GM12892 (cell line): ENCODE results near the gene KLRB1.
"Not testable (repeated sequence)": the region's sequence is repeated elsewhere in the genome, so short reads cannot be mapped to it uniquely, and the experiment has no call there.

Experiments used
- DNase-seq: peaks from one replicate; pipeline ENCODE4 v3.0.0; 2011; ENCODE audit not compliant: insufficient read length
- FAIRE-seq: peaks from 2 replicates; lab custom pipeline; 2011; peaks lifted over from hg19 to GRCh38; lab: Jason Lieb, UNC
- POLR2A ChIP-seq: IDR thresholded peaks from 2 replicates; pipeline ENCODE4 v1.6.1; 2011; ENCODE audit warnings: low read depth, low read length, control low read depth
- POLR2AphosphoS5 ChIP-seq: IDR thresholded peaks from 2 replicates; pipeline ENCODE4 v1.6.1; 2011; ENCODE audit warnings: low read depth, low read length, control low read depth
- TAF1 ChIP-seq: IDR thresholded peaks from 2 replicates; pipeline ENCODE4 v1.6.1; 2011; ENCODE audit warnings: low read depth, mild to moderate bottlenecking, control low read depth, low read length, borderline replicate concordance

The KLRB1 gene

DNA sequence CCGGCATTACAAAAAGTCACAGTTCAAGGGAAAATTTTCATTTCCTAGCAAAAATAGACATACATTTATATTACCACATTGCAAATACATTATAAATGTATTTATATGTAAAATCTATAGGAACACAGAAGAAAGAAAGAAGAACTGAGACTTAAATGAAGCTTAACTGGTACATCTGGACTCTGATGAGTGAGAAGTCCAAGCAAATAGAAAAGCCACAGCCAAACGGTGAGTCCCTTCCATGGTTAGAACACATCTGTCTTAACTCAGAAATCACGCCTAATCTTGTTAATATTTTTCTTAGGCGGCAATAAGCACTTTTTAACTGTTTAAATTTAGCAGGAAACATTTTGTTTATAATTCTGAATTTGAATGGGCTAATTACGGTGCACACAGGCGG lies 9.4 kb upstream of the KLRB1 start:
- DNase-seq (no peak), FAIRE-seq (no peak)
- no peak for TF ChIP-seq TAF1
- TF ChIP-seq POLR2A = no peak
- no peak for TF ChIP-seq POLR2AphosphoS5

DNA sequence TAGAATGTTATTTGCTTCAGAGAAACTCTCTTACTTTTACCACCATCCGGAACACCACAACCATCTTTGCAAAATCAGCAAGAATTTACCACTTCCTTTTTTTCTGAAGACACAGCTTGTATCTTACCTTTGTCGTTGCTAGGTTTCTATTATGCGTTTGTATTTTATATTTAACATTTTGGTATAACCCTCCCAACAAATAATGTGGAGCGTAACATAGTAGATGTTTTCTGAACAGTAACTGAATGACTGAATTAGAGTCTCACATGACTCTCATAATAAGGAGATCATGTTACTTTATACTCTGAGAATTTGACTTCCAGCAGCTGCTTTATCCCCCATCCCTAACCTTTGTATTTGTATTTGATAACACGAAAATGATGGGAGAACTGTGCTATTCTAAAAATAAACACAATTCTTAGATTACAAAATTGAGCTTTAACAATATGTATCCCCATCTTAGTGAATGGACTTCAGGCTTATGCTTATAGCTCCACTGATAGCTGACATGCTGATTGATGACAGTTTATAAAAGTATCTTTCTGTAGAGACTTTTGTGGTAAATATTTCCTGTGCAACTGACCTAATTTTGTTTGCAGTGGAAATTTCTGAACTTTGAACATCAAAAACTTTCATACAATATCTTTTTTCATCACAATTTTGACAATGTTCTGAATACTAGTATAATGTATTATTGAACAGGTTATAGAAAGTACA lies 7.9 kb upstream of the KLRB1 start:
- no peak for DNase-seq
- TF ChIP-seq TAF1 = no peak
- no peak for TF ChIP-seq POLR2A
- TF ChIP-seq POLR2AphosphoS5 = no peak
- FAIRE-seq = peak; percentile 40

DNA sequence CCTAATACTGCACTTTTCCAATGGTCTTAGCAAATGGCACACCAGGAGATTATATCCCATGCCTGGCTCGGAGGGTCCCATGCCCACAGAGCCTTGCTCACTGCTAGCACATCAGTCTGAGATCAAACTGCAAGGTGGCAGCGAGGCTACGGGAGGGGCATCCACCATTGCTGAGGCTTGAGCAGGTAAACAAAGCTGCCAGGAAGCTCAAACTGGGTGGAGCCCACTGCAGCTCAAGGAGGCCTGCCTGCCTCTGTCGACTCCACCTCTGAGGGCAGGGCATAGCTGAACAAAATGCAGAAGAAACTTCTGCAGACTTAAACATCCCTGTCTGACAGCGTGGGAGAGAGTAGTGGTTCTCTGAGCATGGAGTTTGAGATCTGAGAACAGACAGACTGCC lies 2.9 kb upstream of the KLRB1 start:
- FAIRE-seq = not testable (repeated sequence)

DNA sequence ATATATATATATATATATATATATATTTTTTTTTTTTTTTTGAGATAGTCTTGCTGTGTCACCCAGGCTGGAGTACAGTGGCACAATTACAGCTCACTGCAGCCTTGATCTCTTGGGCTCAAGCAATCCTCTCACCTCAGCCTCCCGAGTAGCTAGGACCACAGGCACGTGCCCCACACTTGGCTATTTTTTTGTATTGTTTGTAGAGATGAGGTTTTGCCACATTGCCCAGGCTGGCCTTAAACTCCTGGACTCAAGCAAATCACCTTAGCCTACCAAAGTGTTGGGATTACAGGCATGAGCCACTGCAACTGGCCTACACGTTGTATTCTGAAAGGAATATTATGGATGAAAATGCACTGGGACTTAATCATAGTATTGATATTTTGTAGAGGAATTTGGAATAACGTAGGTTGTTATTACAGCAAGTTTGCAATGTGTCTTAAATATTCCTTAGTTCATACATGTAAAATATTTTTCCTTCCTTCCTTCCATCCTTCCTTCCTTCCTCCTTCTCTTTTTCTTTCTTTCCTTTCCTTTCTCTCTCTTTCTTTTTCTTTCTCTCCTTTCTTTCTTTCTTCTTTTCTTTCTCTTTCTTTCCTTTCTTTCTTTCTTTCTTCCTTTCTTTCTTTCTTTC lies 862 bp downstream of the KLRB1 start:
- DNase-seq (no peak), FAIRE-seq (no peak)
- no peak for TF ChIP-seq TAF1
- TF ChIP-seq POLR2AphosphoS5 = no peak
- no peak for TF ChIP-seq POLR2A

More for the DNA sequence above, 2.9 kb upstream of the KLRB1 start:
- DNase-seq = not testable (repeated sequence)

DNA sequence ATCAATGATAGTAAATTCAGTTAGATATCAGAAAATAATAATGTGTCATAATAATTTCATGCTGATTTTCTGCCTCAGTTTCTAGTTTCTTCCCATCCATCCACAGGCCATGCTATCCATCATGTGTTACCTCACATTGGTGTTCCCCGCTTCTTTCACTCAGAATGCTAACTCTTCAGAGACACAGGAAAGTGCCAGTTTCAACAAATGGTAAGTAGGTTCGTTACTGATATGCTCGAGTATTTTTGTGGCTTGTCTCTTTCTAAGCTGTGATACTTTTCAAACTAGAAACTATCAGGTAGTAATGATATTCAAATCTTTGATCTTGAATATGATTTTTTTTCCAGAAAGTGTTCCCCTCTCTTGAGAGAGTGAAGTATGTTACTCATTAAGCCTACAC lies 1.5 kb downstream of the KLRB1 start:
- no peak for FAIRE-seq

DNA sequence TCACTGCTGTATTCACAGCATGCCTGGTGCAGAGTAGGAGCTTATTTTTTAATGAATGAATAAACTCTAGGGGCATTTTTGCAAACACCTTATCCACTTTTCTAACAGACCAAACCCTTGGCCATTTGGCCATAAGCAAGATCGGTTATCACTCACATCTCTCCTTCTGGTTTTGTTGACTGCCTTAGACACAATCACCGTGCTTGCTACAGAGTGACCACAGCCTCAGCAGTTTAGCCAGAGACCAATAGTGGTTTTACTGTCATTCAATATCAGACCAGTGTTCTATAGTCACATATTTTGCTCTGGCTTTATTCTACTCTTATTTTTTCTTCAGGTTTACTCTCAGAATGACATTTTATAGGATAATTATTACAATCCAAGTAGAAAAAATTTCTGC lies 2.2 kb downstream of the KLRB1 start:
- DNase-seq = no peak
- no peak for TF ChIP-seq POLR2AphosphoS5
- no peak for TF ChIP-seq TAF1
- TF ChIP-seq POLR2A = no peak
- FAIRE-seq = no peak

More for the DNA sequence above, 1.5 kb downstream of the KLRB1 start:
- no peak for TF ChIP-seq POLR2A
- TF ChIP-seq POLR2AphosphoS5 = no peak
- DNase-seq = no peak

DNA sequence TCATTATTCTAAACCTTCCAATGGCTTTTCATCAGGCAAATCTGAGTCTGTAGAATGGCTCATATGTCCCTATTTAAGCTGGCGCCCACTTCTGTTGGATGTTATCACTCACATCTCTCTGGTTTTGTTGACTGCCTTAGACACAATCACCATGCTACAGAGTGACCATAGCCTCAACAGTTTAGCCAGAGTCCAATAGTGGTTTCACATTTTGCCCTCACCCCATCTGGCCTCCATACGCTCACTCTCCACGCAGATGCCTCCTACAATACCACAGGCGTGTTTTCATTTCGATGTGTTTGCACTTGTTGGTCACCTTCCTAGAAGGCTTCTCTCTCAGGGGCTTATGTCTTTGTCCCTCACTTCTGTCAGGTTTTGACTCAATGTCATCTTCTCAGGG lies 3.4 kb downstream of the KLRB1 start:
- no peak for DNase-seq
- FAIRE-seq = peak; percentile 48
- no peak for TF ChIP-seq POLR2A
- no peak for TF ChIP-seq POLR2AphosphoS5
- TF ChIP-seq TAF1 = no peak

DNA sequence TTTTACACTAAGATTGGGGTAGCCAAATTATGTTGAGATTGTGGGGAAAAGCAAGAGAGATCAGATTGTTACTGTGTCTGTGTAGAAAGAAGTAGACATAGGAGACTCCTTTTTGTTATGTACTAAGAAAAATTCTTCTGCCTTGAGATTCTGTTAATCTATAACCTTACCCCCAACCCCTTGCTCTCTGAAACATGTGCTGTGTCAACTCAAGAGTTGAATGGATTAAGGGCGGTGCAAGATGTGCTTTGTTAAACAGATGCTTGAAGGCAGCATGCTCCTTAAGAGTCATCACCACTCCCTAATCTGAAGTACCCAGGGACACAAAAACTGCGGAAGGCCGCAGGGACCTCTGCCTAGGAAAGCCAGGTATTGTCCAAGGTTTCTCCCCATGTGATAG lies 7.3 kb downstream of the KLRB1 start:
- DNase-seq, FAIRE-seq: not testable (repeated sequence)

DNA sequence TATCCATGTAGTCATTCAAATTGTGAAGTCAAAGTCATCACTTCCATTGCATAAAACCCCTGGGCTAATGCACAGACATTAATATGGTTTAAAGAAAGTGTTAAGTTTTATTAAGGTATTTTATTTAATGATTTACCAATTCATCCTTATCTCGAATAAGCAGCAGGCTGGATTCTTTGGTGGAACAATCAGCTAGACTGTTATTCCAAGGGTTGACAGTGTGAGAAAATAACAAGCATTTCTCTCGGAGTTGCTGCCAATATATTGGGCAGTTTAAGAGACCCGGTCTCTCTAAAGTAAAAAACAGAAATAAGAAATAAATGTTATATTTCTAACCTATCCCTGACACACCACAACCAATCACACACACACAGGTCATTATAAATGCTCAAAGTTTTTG lies 9.4 kb downstream of the KLRB1 start:
- DNase-seq = no peak
- no peak for FAIRE-seq
- TF ChIP-seq POLR2AphosphoS5 (no peak), POLR2A (no peak), TAF1 (no peak)

DNA sequence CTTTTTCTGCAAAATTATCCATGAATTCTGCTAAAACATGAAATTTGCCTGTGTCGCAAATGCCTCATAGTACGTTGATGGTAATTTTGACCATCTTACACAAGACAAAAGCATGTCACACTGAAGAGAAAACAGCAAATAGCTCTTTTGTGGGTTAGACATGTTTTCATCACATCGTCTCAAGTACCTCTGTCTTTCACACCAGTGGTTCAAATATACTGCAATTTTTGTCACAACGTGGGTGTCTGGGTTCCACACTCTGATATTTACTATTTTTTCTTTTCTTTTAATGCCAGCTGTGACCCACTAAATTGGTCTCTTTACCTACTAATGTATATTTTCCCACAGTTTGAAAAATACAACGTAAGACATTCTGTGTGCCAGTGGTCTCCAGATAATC lies 10.4 kb downstream of the KLRB1 start:
- DNase-seq = no peak
- no peak for FAIRE-seq
- no peak for TF ChIP-seq TAF1
- no peak for TF ChIP-seq POLR2AphosphoS5
- no peak for TF ChIP-seq POLR2A

DNA sequence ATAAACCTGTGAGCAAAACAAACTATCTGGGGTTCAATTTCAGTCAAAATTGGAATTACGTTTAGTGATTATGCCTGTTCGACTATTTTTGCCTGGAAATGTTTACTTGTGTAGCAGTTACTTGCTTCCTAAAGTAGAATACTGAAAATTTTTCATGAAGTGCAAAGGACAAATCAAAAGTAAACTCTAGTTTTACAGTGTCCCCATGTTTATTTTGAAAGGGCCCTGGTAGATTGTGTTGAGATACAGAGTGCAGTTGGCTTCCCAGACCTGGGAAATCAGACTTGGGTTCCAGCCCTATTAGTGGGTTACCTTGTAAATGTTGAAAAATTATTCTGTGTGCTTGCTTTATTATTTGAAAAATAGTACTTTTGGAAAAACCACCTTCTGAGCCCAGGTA lies 17.3 kb downstream of the KLRB1 start:
- no peak for TF ChIP-seq POLR2A
- no peak for TF ChIP-seq TAF1
- TF ChIP-seq POLR2AphosphoS5 = no peak
- no peak for FAIRE-seq
- no peak for DNase-seq

DNA sequence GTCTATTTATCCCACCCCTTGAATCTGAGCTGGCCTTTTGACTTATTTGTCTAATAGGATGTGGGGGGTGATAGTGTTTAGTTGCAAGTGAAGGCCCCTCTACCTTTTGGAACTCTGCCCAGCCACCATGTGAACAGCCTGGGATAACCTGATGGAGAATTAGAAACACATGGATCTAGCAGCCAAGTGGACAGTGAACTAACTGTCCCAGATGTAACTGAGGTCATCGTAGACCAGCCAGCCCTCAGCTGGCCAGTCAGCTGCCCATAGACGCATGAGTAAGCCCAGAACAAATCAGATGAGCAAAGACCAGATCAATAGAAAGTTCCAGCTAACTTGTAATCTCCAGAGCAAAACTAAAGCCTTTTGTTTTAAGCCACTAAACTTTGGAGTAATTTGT lies 19.0 kb downstream of the KLRB1 start:
- FAIRE-seq (no peak), DNase-seq (no peak)
- TF ChIP-seq TAF1 (no peak), POLR2AphosphoS5 (no peak), POLR2A (no peak)

DNA sequence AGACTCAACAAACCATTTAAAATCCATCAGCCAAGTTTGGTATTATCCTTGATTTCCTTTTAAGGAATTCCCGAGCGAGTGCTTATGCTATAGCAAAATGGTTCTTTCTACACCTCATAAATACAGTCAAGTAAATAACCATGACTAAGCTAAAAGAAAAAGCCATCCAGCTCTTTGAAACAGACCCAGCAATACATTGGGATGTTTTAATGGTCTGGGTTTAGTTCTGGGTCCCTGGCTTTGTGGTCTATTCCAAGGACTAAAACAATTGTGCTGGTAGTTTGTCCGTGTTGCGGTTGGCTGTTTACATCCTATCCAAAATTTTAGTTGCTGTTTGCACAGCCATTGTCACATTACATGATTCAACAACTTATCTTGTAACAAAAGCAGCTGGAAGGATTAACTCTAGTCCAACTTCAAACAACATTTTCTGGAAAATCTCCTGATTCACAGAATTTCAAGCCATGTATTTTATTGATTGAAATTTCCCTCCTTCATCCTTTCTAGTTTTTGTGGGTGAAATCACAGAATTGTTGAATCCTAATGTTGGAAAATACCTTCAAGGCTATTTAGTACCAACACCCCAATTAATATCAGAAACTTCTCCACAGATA lies 19.6 kb downstream of the KLRB1 start:
- TF ChIP-seq TAF1 (no peak), POLR2A (no peak), POLR2AphosphoS5 (no peak)
- FAIRE-seq = no peak
- DNase-seq = no peak

DNA sequence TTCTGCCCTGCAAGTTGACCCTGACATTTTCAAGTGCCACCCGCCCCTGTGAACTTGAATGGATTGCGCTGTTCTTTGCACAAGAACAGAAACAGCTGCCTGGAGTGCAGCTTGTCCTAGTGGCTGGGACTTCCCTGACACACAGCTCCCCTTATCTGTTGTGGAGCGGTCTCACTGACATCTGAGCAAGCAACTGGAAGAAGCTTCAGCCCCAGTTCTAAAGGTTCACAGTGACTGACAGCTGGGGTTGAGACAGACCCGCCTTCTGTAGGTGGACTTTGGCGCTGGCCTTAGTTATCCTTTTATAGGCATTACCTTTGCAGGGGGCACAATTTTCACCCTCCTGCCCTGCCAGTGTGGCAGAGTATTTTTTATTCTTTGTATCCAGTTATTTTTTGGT lies 30.0 kb downstream of the KLRB1 start:
- FAIRE-seq, DNase-seq: not testable (repeated sequence)

DNA sequence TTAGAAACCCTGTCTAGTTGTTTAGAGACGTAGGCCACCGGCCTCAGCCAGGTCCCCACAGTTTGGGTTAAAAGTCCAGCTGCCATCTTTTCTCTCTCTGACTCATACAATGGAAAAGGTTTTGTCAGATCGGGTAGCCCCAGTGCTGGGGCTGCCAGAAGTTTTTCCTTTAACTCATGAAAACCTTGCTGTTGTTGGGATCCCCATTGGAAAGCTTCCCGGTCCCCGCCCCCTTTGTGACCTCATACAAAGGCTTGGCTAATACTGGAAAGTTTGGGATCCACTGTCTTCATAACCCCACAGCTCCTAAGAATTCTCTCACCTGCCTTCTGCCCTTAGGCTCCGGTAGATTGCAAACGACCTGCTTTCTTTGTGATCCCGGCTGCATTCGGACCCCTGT lies 40.6 kb downstream of the KLRB1 start:
- DNase-seq, FAIRE-seq: not testable (repeated sequence)

DNA sequence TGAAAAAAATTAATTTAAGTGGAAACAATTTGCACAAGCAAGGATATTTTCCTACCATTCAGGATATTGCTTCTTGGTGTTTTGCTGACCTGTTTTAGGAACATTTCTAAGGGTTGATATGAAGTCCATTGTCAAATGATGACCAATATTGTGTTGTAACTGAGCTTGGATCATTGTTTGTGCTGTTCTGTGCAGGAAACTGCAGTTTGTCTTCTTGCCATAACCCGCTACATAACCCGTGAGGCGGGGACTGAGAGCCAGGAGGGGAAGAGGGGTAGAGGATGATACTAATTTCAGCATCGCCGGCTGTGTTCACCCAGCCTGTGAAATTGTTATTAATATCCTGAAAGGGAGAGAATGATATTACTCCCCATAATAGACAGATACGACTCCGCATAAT lies 41.6 kb downstream of the KLRB1 start:
- not testable (repeated sequence) for FAIRE-seq, DNase-seq

DNA sequence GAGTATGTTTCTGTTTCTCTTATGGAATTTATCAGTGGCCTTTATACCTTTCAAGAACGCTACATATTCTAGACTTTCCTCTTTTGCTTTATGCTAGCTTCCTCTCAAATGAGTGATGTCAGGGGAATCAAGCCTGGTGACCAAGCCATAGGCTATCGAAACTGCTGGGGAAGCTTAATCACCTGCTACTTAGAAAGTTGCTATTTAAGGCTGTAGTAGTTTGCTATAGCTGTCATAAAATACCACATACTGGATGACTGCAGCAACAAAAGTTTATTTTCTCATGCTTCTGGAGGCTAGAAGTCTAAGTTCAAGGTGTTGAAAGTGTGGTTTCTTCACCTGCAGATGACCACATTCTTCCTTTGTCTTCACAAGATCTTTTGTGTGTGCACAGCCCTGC lies 43.3 kb downstream of the KLRB1 start:
- not testable (repeated sequence) for FAIRE-seq, DNase-seq

DNA sequence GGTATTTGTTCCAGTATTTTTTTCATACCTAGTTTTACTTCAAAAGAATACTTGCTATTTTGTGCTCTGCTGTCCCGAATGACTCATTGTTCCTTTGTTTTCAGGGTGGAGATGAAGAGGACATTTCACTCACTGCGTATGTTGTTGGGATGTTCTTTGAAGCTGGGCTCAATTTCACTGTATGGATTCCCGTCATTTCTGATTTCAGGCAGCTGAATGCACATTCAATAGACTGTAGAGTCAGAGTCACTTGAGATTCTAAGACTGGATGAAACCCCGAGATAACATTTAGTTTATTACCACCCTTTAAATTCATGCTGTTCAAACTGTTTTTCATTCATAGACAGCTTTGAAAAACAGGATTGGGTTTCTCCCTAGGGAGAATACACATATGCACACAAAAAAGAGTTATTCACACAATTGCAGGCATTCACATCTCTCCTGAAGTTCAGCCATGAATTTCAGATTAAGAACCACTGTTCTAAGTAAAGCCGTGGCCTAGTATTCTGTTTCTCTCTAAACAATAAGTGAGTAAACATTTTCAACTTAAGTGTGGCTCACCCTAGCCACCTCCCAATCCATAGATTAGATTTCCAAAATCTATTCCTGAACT lies 44.8 kb downstream of the KLRB1 start:
- not testable (repeated sequence) for DNase-seq, FAIRE-seq
